Regular cardiac myocyte (primary cell): Measurements from ENCODE around the gene TESK2. TPM values are rescaled to one million over a fixed set of nuclear protein-coding genes. Genes with fewer than 3 reads are reported as not detected.

Experiments used
- total RNA-seq: library from RNA; depleted of rRNA; stranded (reverse); fragments of >200 nt; gene quantifications from 2 replicates; pipeline ENCODE4 v1.2.3, GENCODE V29; 2014

The TESK2 gene, protein sequence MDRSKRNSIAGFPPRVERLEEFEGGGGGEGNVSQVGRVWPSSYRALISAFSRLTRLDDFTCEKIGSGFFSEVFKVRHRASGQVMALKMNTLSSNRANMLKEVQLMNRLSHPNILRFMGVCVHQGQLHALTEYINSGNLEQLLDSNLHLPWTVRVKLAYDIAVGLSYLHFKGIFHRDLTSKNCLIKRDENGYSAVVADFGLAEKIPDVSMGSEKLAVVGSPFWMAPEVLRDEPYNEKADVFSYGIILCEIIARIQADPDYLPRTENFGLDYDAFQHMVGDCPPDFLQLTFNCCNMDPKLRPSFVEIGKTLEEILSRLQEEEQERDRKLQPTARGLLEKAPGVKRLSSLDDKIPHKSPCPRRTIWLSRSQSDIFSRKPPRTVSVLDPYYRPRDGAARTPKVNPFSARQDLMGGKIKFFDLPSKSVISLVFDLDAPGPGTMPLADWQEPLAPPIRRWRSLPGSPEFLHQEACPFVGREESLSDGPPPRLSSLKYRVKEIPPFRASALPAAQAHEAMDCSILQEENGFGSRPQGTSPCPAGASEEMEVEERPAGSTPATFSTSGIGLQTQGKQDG
- total RNA-seq: 0.96 and 2.5 TPM in 2 replicates

DNA sequence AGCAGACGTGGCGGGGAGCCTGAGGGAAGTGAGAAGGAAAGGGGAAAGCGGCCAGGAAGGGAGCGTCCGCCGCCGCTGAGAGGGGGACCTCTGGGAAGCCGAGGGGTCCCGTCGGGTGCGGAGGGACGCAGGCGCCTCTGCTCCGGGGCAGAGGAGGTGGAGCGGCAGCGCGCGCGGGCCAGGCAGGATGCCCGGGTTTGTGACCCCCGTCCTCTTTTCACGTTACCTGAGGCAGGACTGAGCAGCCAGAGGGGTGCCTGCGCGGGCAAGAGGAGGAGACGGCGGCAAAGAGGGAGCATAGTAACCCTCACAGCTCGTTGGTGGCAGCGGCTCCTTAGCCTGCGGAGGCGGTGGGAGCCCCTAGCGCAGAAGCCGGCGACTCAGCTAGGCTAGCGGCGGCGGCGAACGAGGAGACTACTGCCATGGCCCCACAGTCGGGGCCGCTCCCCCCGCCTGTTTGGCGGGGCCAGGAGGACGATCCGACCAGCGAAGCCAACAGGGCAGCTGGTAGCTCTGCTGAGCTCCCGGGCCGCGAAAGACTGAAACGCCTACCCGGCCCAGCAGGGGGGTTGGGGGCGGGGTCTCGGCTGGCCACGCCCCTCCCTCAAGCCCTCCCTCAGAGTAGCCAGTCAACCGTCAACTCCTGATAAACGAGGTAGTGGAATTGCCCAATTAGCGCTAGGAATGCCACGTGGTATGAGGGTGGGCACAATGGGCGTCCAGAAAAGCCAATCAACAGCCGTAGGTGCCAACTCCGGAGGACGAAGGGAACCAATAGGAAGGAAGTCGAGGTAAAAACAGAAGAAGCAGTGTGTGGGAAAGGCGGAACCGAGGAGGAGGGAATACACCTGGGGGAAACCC, at the start of gene TESK2:
Gene TESK2 (minus strand): TSS at position 538 of the 861 bp plus-strand sequence. CDS start 33,378 bp downstream, outside the sequence.

GRCh38 chr1:45521413-45522323, 30.7 kb upstream of the TESK2 start, which contains the start of gene PRDX1:
Gene PRDX1, minus strand, starts transcription at chr1:45521884. Its CDS starts 2,841 bp downstream, at chr1:45519043.

GRCh38 chr1:45339789-45340558, 151.0 kb downstream of the TESK2 start, which contains the start of the genes MUTYH and TOE1:
Gene MUTYH, minus strand, starts transcription at chr1:45340440. Its CDS starts 5,935 bp downstream, at chr1:45334505.
Gene TOE1, plus strand, starts transcription at chr1:45340170. Its CDS starts 83 bp downstream, at chr1:45340253.

DNA sequence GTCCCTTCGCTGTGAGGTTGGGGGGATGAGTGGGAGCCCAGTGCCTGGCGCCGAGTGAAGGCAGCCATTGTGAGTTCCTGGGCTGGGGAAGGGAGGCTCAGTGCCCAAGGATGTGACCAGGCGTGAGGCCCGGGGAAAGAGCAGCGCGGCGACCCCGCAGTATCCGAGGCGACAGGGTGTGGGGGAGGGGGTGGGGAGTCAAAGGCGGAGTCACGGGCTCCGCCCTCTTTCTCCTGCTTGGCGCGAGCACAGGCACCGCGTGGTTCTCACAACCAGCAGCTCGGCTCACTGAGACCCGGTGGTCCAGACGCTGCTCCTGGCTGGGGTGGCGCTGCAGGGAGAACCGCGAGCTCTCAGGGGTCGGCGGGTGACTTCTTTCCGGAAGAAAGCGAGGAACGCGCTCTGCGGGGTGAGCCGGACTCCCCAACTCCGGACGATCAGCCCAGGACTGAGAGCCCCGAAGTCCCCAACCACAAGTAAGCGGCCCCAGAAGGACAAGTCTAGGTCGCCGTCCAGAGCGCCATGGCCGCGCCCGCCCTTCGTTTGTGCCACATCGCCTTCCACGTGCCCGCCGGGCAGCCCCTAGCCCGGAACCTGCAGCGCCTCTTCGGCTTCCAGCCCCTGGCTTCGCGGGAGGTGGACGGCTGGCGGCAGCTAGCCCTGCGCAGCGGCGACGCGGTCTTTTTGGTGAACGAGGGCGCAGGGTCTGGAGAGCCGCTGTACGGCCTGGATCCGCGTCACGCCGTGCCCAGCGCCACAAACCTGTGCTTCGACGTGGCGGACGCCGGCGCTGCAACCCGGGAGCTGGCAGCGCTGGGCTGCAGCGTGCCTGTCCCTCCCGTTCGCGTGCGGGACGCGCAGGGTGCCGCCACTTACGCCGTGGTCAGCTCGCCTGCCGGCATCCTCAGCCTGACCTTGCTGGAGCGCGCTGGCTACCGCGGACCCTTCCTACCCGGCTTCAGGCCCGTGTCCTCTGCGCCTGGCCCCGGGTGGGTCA, 164.0 kb downstream of the TESK2 start, which contains the start of gene HPDL:
Gene HPDL (plus strand): TSS at position 269 of the 997 bp plus-strand sequence. CDS start 254 bp downstream, at position 523.

Other genes starting within 250 kb of the TESK2 start
- gene HPDL, start 164.3 kb downstream of the TESK2 start, total RNA-seq: 0.56 and 3.1 TPM in 2 replicates
- gene TOE1, start 151.0 kb downstream of the TESK2 start, total RNA-seq: 5.6 and 23.4 TPM in 2 replicates
- gene MUTYH, start 150.7 kb downstream of the TESK2 start, total RNA-seq: 10.7 and 20.3 TPM in 2 replicates
- gene CCDC163, start 8.9 kb upstream of the TESK2 start, total RNA-seq: 0.56 and 0.77 TPM in 2 replicates
- 2.3 and 3.1 TPM in 2 replicates for gene MMACHC, start 9.1 kb upstream of the TESK2 start, total RNA-seq
- gene PRDX1, start 30.7 kb upstream of the TESK2 start, total RNA-seq: 433 and 683 TPM in 2 replicates
- gene AKR1A1, start 59.7 kb upstream of the TESK2 start, total RNA-seq: 131 and 158 TPM in 2 replicates
- 22.6 and 79.2 TPM in 2 replicates for gene NASP, start 92.9 kb upstream of the TESK2 start, total RNA-seq
- 0.58 and 0.85 TPM in 2 replicates for gene CCDC17, start 132.9 kb upstream of the TESK2 start, total RNA-seq
- gene GPBP1L1, start 195.4 kb upstream of the TESK2 start, total RNA-seq: 123 and 132 TPM in 2 replicates
- 6.7 and 8.7 TPM in 2 replicates for gene TMEM69, start 197.0 kb upstream of the TESK2 start, total RNA-seq